ENCODE results near the gene FUT7.

Gene FUT7

GRCh38 chr9:137049544-137050449 lies 17.9 kb upstream of the FUT7 start:
- peak; percentile 50 for DNase-seq (ENCODE audit: low spot score)

GRCh38 chr9:137048655-137049543 lies 17.0 kb upstream of the FUT7 start:
- no peak for DNase-seq (ENCODE audit: low spot score)

GRCh38 chr9:137046088-137046787 lies 14.3 kb upstream of the FUT7 start, which contains the start of gene NPDC1:
TSS of gene NPDC1 (minus strand) at chr9:137046177. CDS start at chr9:137045989, 188 bp downstream.
- DNase-seq (ENCODE audit: low spot score): peak; percentile 92

GRCh38 chr9:137045294-137046087 lies 13.6 kb upstream of the FUT7 start:
- DNase-seq (ENCODE audit: low spot score): peak; percentile 80

- peak; percentile 60 for DNase-seq (ENCODE audit: low spot score)
These were observed 12.8 kb upstream of the FUT7 start for GRCh38 chr9:137044502-137045177.

GRCh38 chr9:137044037-137044436 lies 12.1 kb upstream of the FUT7 start:
- no peak for DNase-seq (ENCODE audit: low spot score)

GRCh38 chr9:137042751-137043727 lies 11.2 kb upstream of the FUT7 start:
- no peak for DNase-seq (ENCODE audit: low spot score)

- DNase-seq (ENCODE audit: low spot score): no peak
These were observed 9.2 kb upstream of the FUT7 start for GRCh38 chr9:137041124-137041523.

- DNase-seq (ENCODE audit: low spot score): no peak
These were observed 8.7 kb upstream of the FUT7 start for GRCh38 chr9:137040568-137040967.

GRCh38 chr9:137039611-137040366 lies 7.9 kb upstream of the FUT7 start:
- DNase-seq (ENCODE audit: low spot score): no peak

GRCh38 chr9:137038916-137039315 lies 7.0 kb upstream of the FUT7 start:
- no peak for DNase-seq (ENCODE audit: low spot score)

GRCh38 chr9:137037483-137037882 lies 5.6 kb upstream of the FUT7 start:
- DNase-seq (ENCODE audit: low spot score): no peak

GRCh38 chr9:137037035-137037434 lies 5.1 kb upstream of the FUT7 start:
- DNase-seq (ENCODE audit: low spot score): no peak

- DNase-seq (ENCODE audit: low spot score): no peak
These were observed 4.0 kb upstream of the FUT7 start for GRCh38 chr9:137035937-137036336.

GRCh38 chr9:137035507-137035834 lies 3.6 kb upstream of the FUT7 start:
- DNase-seq (ENCODE audit: low spot score): no peak

GRCh38 chr9:137034709-137035506 lies 3.0 kb upstream of the FUT7 start:
- DNase-seq (ENCODE audit: low spot score): peak; percentile 95

- DNase-seq (ENCODE audit: low spot score): no peak
These were observed 2.3 kb upstream of the FUT7 start for GRCh38 chr9:137034039-137034708.

Measured in RKO (cell line).